Kidney epithelial cell (primary cell): Measurements from ENCODE around the gene INSYN2A. TPM values are rescaled to one million over a fixed set of nuclear protein-coding genes. Genes with fewer than 3 reads are reported as not detected.

Experiments used
- DNase-seq: peaks from one replicate; pipeline ENCODE4 v3.0.0-alpha.2; 2010; ENCODE audit warnings: low read depth
- H3K27me3 ChIP-seq: 2 replicates; pipeline ENCODE4 v1.6.0; 2011; ENCODE audit warnings: low read length; ENCODE audit not compliant: control insufficient read depth, insufficient read depth
- H3K36me3 ChIP-seq: 2 replicates; pipeline ENCODE4 v1.5.1; 2011; ENCODE audit warnings: low read length; ENCODE audit not compliant: control insufficient read depth, insufficient read depth
- H3K4me3 ChIP-seq: 2 replicates; pipeline ENCODE4 v1.5.1; 2011; ENCODE audit warnings: low read depth, mild to moderate bottlenecking, control low read depth, low read length
- CTCF ChIP-seq: IDR thresholded peaks from 2 replicates; pipeline ENCODE4 v1.5.1; 2011; ENCODE audit warnings: mild to moderate bottlenecking, moderate library complexity, low read length, control low read depth, inconsistent platforms; ENCODE audit not compliant: insufficient read depth, poor library complexity, severe bottlenecking
- total RNA-seq: library from RNA; depleted of rRNA; stranded (reverse); fragments of >200 nt; gene quantifications from 2 replicates; pipeline ENCODE4 v1.2.3, GENCODE V29; 2015

Gene INSYN2A
- total RNA-seq, 1 donor from 2014 or later, result 0.04 TPM

DNA sequence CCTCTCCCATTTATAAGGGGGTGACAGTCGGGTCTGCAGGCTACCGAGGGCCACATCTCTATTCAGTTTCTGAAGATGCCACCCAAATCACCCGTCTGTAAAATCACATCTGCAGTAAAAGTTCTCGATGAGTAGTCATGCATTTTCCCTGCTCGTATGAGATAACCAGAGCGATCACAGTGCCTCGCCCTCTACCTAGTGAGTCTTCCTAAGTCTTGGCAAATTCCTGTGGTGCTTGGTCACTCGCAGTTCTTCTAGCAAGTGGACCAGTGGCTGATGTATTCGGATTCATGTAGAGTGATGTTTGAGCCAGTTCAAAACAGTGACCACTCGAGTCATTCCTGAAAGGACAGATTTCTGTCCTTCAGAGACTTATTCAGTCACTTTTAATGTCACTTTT lies 44.9 kb downstream of the INSYN2A start:
- Histone ChIP-seq H3K36me3 (no peaks in the 10 kb centered on the region), H3K27me3 (no peaks in the 10 kb centered on the region), H3K4me3 (no peak overlapping the region)
- TF ChIP-seq CTCF, result no peak
- DNase-seq, result no peak

DNA sequence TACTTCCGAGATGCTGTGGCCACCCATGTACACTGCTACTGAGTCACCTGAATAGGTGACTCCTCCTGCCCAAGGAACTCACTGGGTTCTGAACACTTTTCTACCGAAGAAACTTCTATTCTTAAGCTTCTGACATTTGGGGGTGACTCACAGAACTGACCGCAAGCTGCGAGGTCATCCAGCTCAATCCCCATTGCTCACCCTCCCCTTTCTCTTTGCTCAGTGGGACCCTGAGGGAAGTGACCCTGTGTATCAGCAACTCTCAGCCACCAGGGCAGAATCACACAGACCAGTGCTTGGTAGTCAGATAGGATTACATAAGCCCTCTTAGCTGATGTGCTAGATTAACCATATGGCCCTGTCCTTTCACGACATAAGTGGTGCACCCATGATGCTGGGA lies 46.3 kb downstream of the INSYN2A start:
- no peak for DNase-seq
- Histone ChIP-seq H3K27me3 (no peaks in the 10 kb centered on the region), H3K36me3 (no peaks in the 10 kb centered on the region), H3K4me3 (no peak overlapping the region)
- TF ChIP-seq CTCF, result no peak

DNA sequence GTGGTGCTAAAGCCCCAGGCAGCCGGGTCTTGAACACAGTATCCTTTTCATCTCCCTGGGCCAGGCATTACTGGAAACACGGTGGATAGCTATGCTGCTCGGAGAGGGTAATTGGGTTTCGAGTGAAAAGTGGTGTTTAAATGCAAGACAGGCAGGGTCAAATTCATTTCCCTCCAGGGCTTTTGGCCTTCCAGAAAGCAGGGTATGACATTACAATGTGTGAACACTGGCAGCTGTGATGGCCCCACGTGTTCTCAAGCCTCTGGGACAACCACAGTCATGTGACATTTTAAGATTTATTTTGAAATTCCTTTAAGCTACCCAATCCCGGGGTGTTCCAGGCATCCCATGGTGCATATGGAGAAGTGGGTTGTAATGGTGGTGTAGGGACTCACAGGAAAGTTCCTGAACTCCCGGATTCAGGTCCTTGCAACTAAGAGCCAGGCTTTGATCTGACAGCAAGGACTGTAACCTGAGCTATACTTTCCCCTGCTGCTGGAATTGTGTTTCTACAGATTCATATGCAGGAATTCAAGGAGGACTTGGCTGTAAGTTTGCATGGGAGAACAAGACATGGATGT lies 46.8 kb downstream of the INSYN2A start:
- Histone ChIP-seq H3K36me3 (no peaks in the 10 kb centered on the region), H3K27me3 (no peaks in the 10 kb centered on the region), H3K4me3 (no peak overlapping the region)
- no peak for DNase-seq
- TF ChIP-seq CTCF, result no peak

DNA sequence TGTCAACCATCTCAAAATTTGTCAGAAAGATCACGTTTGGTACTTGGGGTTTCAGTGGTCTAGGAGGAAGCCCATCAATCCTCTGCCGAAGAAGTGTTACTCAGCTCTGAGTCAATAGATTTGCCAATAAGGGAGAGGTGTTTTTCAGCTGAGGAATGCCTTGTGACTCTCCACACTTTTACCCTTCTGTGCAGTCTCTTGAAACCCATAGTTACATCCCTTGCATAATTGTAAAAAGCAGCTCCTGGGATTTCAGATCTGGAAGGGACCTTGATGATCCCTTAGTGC lies 47.5 kb downstream of the INSYN2A start:
- TF ChIP-seq CTCF, result no peak
- peak; percentile 87 for DNase-seq
- Histone ChIP-seq H3K27me3 (no peaks in the 10 kb centered on the region), H3K36me3 (no peaks in the 10 kb centered on the region), H3K4me3 (no peak overlapping the region)

DNA sequence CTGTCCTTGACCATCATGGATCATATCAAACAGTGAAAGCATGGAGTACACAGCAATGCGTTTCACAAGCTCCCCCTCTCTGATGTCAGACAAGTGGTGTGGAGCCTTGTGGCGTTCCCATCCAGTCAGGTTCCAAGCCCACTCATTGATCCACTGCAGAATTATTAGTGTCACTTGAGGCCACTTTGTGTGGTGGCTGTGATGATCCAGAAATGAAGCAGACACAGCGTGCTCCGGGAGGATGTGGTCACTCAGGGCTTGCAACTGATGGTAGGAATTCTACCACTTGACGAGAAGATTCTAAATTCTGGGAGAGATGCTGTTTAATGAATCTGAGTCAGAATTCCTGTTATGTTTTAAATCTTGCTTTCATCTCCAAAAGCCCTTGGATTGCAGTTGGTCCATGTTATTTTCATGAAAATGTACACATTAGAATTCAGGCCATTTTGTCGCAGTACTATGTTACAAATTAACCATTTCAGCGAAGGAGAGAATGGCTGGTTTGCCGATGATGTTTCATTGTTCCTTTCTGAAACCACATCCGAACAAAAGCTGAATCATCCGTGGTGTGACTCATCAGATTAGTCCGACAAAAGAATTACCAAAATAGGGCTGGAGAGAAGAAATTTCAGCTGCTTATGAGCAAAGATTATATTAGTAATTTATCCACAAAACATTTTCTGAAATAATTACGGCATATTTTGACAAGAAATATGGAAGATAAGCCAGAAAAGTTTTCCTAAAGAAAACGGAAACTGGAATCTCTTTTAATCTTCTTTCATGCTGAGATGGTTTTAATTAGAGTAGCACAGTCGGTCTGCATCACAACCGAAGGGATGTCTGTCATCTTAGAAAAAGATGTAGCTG lies 48.1 kb downstream of the INSYN2A start:
- H3K27me3 ChIP-seq, result no peaks in the 10 kb centered on the region
- DNase-seq, result peak; percentile 79
- no peaks in the 10 kb centered on the region for H3K36me3 ChIP-seq
- H3K4me3 ChIP-seq, result no peak overlapping the region
- TF ChIP-seq CTCF, result no peak

DNA sequence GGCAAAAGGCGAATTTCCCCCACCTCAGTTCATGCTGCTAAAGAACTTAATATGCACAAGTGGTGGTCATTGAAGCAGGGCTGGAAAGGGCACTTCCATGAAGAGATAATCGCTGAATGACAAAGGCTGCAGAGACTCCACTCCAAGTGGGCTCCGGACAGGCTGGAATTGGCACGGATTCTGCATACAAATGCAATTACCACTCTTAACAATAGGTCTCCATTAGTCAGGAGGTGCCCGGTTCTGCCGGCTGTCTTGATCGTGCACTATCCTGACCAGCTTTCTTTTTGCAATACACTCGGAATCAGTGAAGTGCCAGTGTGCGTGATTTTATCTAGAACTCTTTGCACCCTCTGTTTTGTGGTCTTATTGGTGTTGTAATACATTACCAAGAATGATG lies 49.7 kb downstream of the INSYN2A start:
- TF ChIP-seq CTCF, result no peak
- Histone ChIP-seq H3K36me3 (no peaks in the 10 kb centered on the region), H3K4me3 (no peak overlapping the region), H3K27me3 (no peaks in the 10 kb centered on the region)
- DNase-seq, result no peak
